Measurements from ENCODE around the gene BRAT1.
"Not testable (repeated sequence)": the region's sequence is repeated elsewhere in the genome, so short reads cannot be mapped to it uniquely, and the experiment has no call there.

BRAT1 gene

GRCh38 chr7:2583798-2584580 is 28.7 kb upstream of the BRAT1 start:
- DNase-seq, result no peak

- DNase-seq, result no peak
These were observed 26.8 kb upstream of the BRAT1 start for GRCh38 chr7:2582006-2582735.

- DNase-seq, result no peak
These were observed 25.3 kb upstream of the BRAT1 start for GRCh38 chr7:2580636-2581035.

GRCh38 chr7:2577914-2578680 is 22.8 kb upstream of the BRAT1 start:
- DNase-seq, result no peak

- DNase-seq, result no peak
These were observed 21.6 kb upstream of the BRAT1 start for GRCh38 chr7:2576742-2577491.

- no peak for DNase-seq
These were observed 20.5 kb upstream of the BRAT1 start for GRCh38 chr7:2575733-2576340.

GRCh38 chr7:2575046-2575732 is 19.9 kb upstream of the BRAT1 start:
- DNase-seq, result no peak

- DNase-seq, result no peak
These were observed 18.4 kb upstream of the BRAT1 start for GRCh38 chr7:2573761-2574160.

GRCh38 chr7:2572101-2572842 is 16.9 kb upstream of the BRAT1 start:
- DNase-seq, result peak; percentile 31

- DNase-seq, result no peak
These were observed 16.1 kb upstream of the BRAT1 start for GRCh38 chr7:2571409-2571808.

GRCh38 chr7:2570021-2570420 is 14.7 kb upstream of the BRAT1 start:
- no peak for DNase-seq

- no peak for DNase-seq
These were observed 14.1 kb upstream of the BRAT1 start for GRCh38 chr7:2569421-2569820.

- no peak for DNase-seq
These were observed 13.3 kb upstream of the BRAT1 start for GRCh38 chr7:2568521-2569223.

- no peak for DNase-seq
These were observed 12.5 kb upstream of the BRAT1 start for GRCh38 chr7:2567679-2568278.

GRCh38 chr7:2566890-2567678 is 11.8 kb upstream of the BRAT1 start:
- DNase-seq, result no peak

GRCh38 chr7:2566348-2566889 is 11.1 kb upstream of the BRAT1 start:
- DNase-seq, result no peak

- DNase-seq, result no peak
These were observed 9.7 kb upstream of the BRAT1 start for GRCh38 chr7:2564970-2565540.

- not testable (repeated sequence) for DNase-seq
These were observed 8.6 kb upstream of the BRAT1 start for GRCh38 chr7:2563955-2564354.

All from amniotic stem cell (primary cell).